PC-9 (cell line): ENCODE measurements around the gene PHF20. TPM values are rescaled to one million over a fixed set of nuclear protein-coding genes. Genes with fewer than 3 reads are reported as not detected.
"Not testable (repeated sequence)": the region's sequence is repeated elsewhere in the genome, so short reads cannot be mapped to it uniquely, and the experiment has no call there.

ENCODE experiments used
- BruUV-seq: library from RNA; stranded (reverse); fragments of 400-500 nt; replicated peaks from 2 replicates; lab custom pipeline; 2021; lab: Mats Ljungman, UMichigan
- CTCF ChIA-PET: fragments of 300-600 bp; sonication (Branson Sonifier 250); formaldehyde crosslinking; loops from one replicate; lab custom pipeline; 2022; ENCODE audit warnings: antibody characterized with exemption; lab: Charles Lee
- POLR2A ChIA-PET: fragments of 300-600 bp; sonication (Branson Sonifier 250); formaldehyde crosslinking; loops from one replicate; lab custom pipeline; 2022; ENCODE audit warnings: antibody characterized with exemption; ENCODE audit not compliant: unreplicated experiment; lab: Charles Lee
- DNase-seq, 2 experiments: peaks; one replicate each; pipeline versions ENCODE4 v3.0.0 to v3.0.0-alpha.2; 2015 to 2022; ENCODE audit warnings: mixed read lengths in 1 of 2
- H2AFZ ChIP-seq: fragments of 200-600 bp; sonication (generic); 2 replicates; pipeline ENCODE4 v1.8.1; 2017; ENCODE audit warnings: antibody characterized with exemption
- H3F3A ChIP-seq: fragments of 200-600 bp; sonication (generic); 2 replicates; pipeline ENCODE4 v1.8.1; 2017; ENCODE audit warnings: antibody characterized with exemption, mild to moderate bottlenecking, low read depth; ENCODE audit not compliant: insufficient read depth
- H3K27ac ChIP-seq: fragments of 200-600 bp; sonication (generic); 2 replicates; pipeline ENCODE4 v1.6.1; 2016; ENCODE audit warnings: mixed run types
- H3K27me3 ChIP-seq: fragments of 200-600 bp; sonication (generic); 2 replicates; pipeline ENCODE4 v1.6.1; 2016; ENCODE audit warnings: low read depth, mixed run types; ENCODE audit not compliant: insufficient read depth
- H3K36me3 ChIP-seq: fragments of 200-600 bp; sonication (generic); 2 replicates; pipeline ENCODE4 v1.6.1; 2016; ENCODE audit warnings: low read depth, mixed run types
- H3K4me1 ChIP-seq: fragments of 200-600 bp; sonication (generic); replicated peaks from 2 replicates; pipeline ENCODE4 v1.6.1; 2016; ENCODE audit warnings: mixed run types; ENCODE audit not compliant: insufficient read depth
- H3K4me2 ChIP-seq: fragments of 200-600 bp; sonication (generic); 2 replicates; pipeline ENCODE4 v1.6.1; 2017; ENCODE audit warnings: mixed run types
- H3K4me3 ChIP-seq: fragments of 200-600 bp; sonication (generic); 2 replicates; pipeline ENCODE4 v1.6.1; 2016; ENCODE audit warnings: mixed run types
- H3K79me2 ChIP-seq: fragments of 200-600 bp; sonication (generic); 2 replicates; pipeline ENCODE4 v1.6.1; 2017; ENCODE audit warnings: low read depth, mixed run types
- H3K9me2 ChIP-seq: fragments of 200-600 bp; sonication (generic); 2 replicates; pipeline ENCODE4 v1.8.1; 2017; ENCODE audit warnings: mild to moderate bottlenecking; ENCODE audit not compliant: insufficient read depth
- H3K9me3 ChIP-seq: fragments of 200-600 bp; sonication (generic); 2 replicates; pipeline ENCODE4 v1.8.1; 2016; ENCODE audit warnings: low read depth; ENCODE audit not compliant: insufficient read depth
- H4K20me1 ChIP-seq: fragments of 200-600 bp; sonication (generic); 2 replicates; pipeline ENCODE4 v1.8.1; 2017; ENCODE audit not compliant: insufficient read depth
- EZH2 ChIP-seq: fragments of 200-600 bp; sonication (generic); IDR thresholded peaks from 2 replicates; pipeline ENCODE4 v1.8.0; 2017; ENCODE audit warnings: antibody characterized with exemption, low read depth
- intact Hi-C: fragments of 100-400 bp; cut with micrococcal nuclease; formaldehyde crosslinking; loops from one replicate; pipeline ENCODE4 v1.10.0; 2022; ENCODE audit not compliant: unreplicated experiment
- total RNA-seq: library from RNA; stranded (reverse); gene quantifications from 2 replicates; pipeline ENCODE4 v1.2.3, GENCODE V29; 2021
- TF ChIP-seq, protein P1 (sequence below): fragments of 200-600 bp; sonication (generic); conservative IDR thresholded peaks from 2 replicates; pipeline ENCODE4 v1.6.1; 2017; ENCODE audit warnings: mixed run types, antibody characterized with exemption, mild to moderate bottlenecking, moderate library complexity

PHF20 gene
- total RNA-seq, 1 experiment from 2014 or later: 59.8 TPM

DNA sequence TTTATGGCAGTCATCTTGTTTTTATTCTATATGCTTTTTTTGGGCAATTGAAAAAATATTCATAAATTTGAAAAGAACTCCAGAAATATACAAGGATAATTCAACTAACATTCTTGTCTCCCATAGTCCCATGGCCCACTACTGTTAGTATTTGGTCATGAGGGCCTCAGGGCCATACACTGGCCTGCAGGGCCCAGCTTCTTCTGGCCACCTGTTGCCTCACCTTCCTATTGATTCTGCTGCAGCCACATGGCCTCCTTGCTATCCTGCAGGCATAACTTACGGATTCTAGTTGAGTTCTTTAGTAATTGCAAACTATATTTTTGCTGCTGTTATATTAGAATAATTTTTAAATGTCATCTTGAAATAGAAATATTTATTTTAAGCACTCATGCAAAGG lies 109.9 kb downstream of the PHF20 start:
- peaks cover 5% of the 10 kb centered on the region; the same call in 1 of the 2 replicates for H3K9me2 ChIP-seq
- H3F3A ChIP-seq: peaks cover 43% of the 10 kb centered on the region
- ChIA-PET POLR2A (interaction anchor here (0.7 kb wide), 1 partner anchor 752 kb away, joined by 5 read pairs; no protein-coding TSS in a partner anchor), CTCF (no interaction called here)
- BruUV-seq: no TSS peak
- DNase-seq: no peak
- TF ChIP-seq, protein P1, sequence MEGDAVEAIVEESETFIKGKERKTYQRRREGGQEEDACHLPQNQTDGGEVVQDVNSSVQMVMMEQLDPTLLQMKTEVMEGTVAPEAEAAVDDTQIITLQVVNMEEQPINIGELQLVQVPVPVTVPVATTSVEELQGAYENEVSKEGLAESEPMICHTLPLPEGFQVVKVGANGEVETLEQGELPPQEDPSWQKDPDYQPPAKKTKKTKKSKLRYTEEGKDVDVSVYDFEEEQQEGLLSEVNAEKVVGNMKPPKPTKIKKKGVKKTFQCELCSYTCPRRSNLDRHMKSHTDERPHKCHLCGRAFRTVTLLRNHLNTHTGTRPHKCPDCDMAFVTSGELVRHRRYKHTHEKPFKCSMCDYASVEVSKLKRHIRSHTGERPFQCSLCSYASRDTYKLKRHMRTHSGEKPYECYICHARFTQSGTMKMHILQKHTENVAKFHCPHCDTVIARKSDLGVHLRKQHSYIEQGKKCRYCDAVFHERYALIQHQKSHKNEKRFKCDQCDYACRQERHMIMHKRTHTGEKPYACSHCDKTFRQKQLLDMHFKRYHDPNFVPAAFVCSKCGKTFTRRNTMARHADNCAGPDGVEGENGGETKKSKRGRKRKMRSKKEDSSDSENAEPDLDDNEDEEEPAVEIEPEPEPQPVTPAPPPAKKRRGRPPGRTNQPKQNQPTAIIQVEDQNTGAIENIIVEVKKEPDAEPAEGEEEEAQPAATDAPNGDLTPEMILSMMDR: no peak
- no peak for TF ChIP-seq EZH2
- no peaks in the 10 kb centered on the region for H3K36me3 ChIP-seq
- no peaks in the 10 kb centered on the region for H3K27me3 ChIP-seq
- H3K9me3 ChIP-seq: no peaks in the 10 kb centered on the region
- no peaks in the 10 kb centered on the region for H4K20me1 ChIP-seq
- peak overlapping the region; percentile 72 for H3K4me2 ChIP-seq
- intact Hi-C loops: loop anchor here (5.0 to 10.0 kb wide), 2 partner anchors 107 to 419 kb away; partner anchors contain the start of gene PHF20
- H3K27ac ChIP-seq: peak overlapping the region; percentile 94
- H3K4me3 ChIP-seq: no peak overlapping the region
- no peak overlapping the region for H2AFZ ChIP-seq
- H3K79me2 ChIP-seq: no peaks in the 10 kb centered on the region
- H3K4me1 ChIP-seq: peaks cover 51% of the 10 kb centered on the region

- H3K9me3 ChIP-seq, BruUV-seq, H3K27me3 ChIP-seq, DNase-seq, POLR2A ChIA-PET, H4K20me1 ChIP-seq, H2AFZ ChIP-seq, H3K79me2 ChIP-seq, H3K9me2 ChIP-seq, H3K36me3 ChIP-seq: not testable (repeated sequence)
- Histone ChIP-seq H3K4me1 (peaks cover 51% of the 10 kb centered on the region), H3K4me3 (peak overlapping the region; percentile 34; the same call in 1 of the 2 replicates), H3K27ac (peak overlapping the region; percentile 94), H3K4me2 (peak overlapping the region; percentile 72), H3F3A (peaks cover 43% of the 10 kb centered on the region)
- CTCF ChIA-PET: interaction anchor here (0.6 to 1.3 kb wide), 5 partner anchors 11 to 929 kb away, joined by 3 to 8 read pairs (median 3); no protein-coding TSS in a partner anchor
- intact Hi-C loops: loop anchor here (5.0 to 10.0 kb wide), 2 partner anchors 108 to 420 kb away; partner anchors contain the start of gene PHF20
These were observed 110.8 kb downstream of the PHF20 start for GRCh38 chr20:35882427-35883161.

DNA sequence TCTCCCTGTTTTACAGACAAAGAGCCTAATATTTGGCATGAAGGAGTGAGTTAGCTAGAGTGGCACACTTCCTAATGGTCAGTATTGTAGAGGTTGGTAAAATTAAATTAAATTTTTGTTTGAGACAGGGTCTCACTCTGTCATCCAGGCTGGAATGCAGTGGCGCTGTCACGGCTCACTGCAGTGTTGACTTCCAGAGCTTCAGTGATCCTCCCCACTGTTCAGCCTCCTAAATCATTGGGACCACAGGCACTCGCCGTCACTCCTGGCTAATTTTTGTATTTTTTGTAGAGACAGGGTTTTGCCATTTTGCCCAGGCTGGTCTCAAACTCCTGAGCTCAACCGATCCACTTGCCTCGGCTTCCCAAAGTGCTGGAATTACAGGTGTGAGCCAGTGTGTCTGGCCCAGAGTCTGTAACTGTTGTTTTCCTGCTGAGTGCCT lies 111.5 kb downstream of the PHF20 start:
- Histone ChIP-seq H3K4me2 (peak overlapping the region; percentile 72), H3F3A (peaks cover 43% of the 10 kb centered on the region), H2AFZ (peak overlapping the region; percentile 18; the same call in 1 of the 2 replicates), H4K20me1 (no peaks in the 10 kb centered on the region), H3K9me3 (no peaks in the 10 kb centered on the region), H3K79me2 (no peaks in the 10 kb centered on the region), H3K27ac (peak overlapping the region; percentile 94), H3K36me3 (no peaks in the 10 kb centered on the region), H3K9me2 (peaks cover 5% of the 10 kb centered on the region; the same call in 1 of the 2 replicates), H3K4me3 (peak overlapping the region; percentile 34; the same call in 1 of the 2 replicates), H3K4me1 (peaks cover 51% of the 10 kb centered on the region), H3K27me3 (no peaks in the 10 kb centered on the region)
- CTCF ChIA-PET: interaction anchor here (0.6 to 1.3 kb wide), 4 partner anchors 12 to 928 kb away, joined by 3 to 4 read pairs (median 3); partner anchors contain the start of gene RBM39
- TSS peak; percentile 100 for BruUV-seq
- TF ChIP-seq EZH2: no peak
- intact Hi-C loops: loop anchor here (5.0 to 10.0 kb wide), 2 partner anchors 109 to 421 kb away; partner anchors contain the start of gene PHF20
- DNase-seq: no peak
- POLR2A ChIA-PET: interaction anchor here (0.6 to 1.1 kb wide), 2 partner anchors 141 to 1079 kb away, joined by 4 to 9 read pairs; partner anchors contain the start of gene RBM39
